ENCODE data around the gene SALL1.

- TF ChIP-seq CTCF (IDR thresholded peaks at IDR 0.05), result no peak
- TF ChIP-seq EZH2phosphoT487 (IDR thresholded peaks at IDR 0.05; ENCODE audit: borderline replicate concordance, low read depth), result no peak
- TF ChIP-seq FOXM1 (IDR thresholded peaks at IDR 0.05; ENCODE audit: low read depth), result no peak
- no peak for TF ChIP-seq RXRA (IDR thresholded peaks at IDR 0.05; ENCODE audit: borderline replicate concordance, low read depth)
- TF ChIP-seq EP300 (IDR thresholded peaks at IDR 0.05; ENCODE audit: borderline replicate concordance in 1 of 2, low read depth in 1 of 2, low read length in 1 of 2), result no peak
- no peak for TF ChIP-seq ELF1 (IDR thresholded peaks at IDR 0.05)
- no peak for TF ChIP-seq FOXJ3 (CRISPR knock-in tag; IDR thresholded peaks at IDR 0.05)
- no peak for TF ChIP-seq GABPA (IDR thresholded peaks at IDR 0.05; ENCODE audit: low read depth)
These were observed 13.0 kb upstream of the SALL1 start for GRCh38 chr16:51163894-51164566.
